ENCODE measurements around the gene LZIC. TPM values are rescaled to one million over a fixed set of nuclear protein-coding genes. Genes with fewer than 3 reads are reported as not detected.

Gene LZIC
- total and polyA plus RNA-seq, 2 of the 13 experiments (the other 11 are each of a cell fraction or from before 2014, with no cell fraction given): 25.2 to 71.8 TPM

DNA sequence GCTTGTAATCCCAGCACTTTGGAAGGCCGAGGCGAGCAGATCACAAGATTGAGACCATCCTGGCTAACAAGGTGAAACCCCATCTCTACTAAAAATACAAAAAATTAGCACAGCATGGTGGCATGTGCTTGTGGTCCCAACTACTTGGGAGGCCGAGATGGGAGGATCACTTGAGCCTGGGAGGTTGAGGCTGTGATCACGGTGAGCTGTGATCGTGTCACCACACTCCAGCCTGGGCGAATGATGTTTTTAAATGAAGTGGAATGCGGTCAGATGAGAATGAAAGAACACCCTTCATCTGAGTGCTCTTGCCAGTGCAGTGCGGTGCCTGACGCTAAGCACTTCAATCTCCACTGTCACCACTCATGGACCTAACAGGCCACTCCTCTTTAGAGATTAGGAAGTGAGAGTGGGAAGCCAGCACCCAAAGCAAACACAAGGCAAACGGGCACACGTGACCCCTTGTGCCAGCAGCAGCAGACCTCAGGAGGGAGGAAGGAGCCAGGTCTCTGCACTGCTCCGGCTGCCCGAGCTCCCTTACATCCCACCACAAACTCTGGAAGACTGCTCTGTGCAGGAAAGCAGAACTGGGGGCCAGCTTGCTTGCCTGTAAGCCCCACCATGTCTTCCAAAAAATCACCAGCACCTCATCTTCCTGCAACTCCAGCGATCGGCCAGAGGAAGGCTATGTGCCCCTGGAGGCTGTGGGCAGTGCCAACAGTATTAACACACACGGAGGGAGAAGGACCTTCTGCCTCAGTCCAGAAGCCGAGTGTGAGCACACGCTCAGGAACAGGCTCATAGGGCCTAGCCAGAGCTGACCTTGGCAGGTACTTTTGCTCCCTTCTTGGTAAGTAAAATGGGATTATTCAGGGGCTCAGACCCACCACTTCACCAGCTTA is 42.8 kb downstream of the LZIC start (continued):
- TF ChIP-seq KDM1A (CRISPR knock-in tag; IDR thresholded peaks at IDR 0.05): 0 out of 2 replicates have a peak, but pooled peaks have one; percentile 29
- no peak for TF ChIP-seq ZNF24 (IDR thresholded peaks at IDR 0.05)
- no peak for TF ChIP-seq ZNF766 (CRISPR knock-in tag; IDR thresholded peaks at IDR 0.05; ENCODE audit: borderline replicate concordance)
- no peak for TF ChIP-seq SP140L (CRISPR knock-in tag; IDR thresholded peaks at IDR 0.05; ENCODE audit: borderline replicate concordance)
- TF ChIP-seq ZNF253 (CRISPR knock-in tag; IDR thresholded peaks at IDR 0.05; ENCODE audit: borderline replicate concordance): no peak
- no peak for TF ChIP-seq ZSCAN25 (CRISPR knock-in tag; IDR thresholded peaks at IDR 0.05)
- no peak for TF ChIP-seq NR2C2 (CRISPR knock-in tag; IDR thresholded peaks at IDR 0.05; ENCODE audit: borderline replicate concordance)
- TF ChIP-seq, protein P1, sequence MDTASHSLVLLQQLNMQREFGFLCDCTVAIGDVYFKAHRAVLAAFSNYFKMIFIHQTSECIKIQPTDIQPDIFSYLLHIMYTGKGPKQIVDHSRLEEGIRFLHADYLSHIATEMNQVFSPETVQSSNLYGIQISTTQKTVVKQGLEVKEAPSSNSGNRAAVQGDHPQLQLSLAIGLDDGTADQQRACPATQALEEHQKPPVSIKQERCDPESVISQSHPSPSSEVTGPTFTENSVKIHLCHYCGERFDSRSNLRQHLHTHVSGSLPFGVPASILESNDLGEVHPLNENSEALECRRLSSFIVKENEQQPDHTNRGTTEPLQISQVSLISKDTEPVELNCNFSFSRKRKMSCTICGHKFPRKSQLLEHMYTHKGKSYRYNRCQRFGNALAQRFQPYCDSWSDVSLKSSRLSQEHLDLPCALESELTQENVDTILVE (CRISPR knock-in tag; IDR thresholded peaks at IDR 0.05): no peak
- TF ChIP-seq, protein P2, sequence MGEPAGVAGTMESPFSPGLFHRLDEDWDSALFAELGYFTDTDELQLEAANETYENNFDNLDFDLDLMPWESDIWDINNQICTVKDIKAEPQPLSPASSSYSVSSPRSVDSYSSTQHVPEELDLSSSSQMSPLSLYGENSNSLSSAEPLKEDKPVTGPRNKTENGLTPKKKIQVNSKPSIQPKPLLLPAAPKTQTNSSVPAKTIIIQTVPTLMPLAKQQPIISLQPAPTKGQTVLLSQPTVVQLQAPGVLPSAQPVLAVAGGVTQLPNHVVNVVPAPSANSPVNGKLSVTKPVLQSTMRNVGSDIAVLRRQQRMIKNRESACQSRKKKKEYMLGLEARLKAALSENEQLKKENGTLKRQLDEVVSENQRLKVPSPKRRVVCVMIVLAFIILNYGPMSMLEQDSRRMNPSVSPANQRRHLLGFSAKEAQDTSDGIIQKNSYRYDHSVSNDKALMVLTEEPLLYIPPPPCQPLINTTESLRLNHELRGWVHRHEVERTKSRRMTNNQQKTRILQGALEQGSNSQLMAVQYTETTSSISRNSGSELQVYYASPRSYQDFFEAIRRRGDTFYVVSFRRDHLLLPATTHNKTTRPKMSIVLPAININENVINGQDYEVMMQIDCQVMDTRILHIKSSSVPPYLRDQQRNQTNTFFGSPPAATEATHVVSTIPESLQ (CRISPR knock-in tag; conservative IDR thresholded peaks at IDR 0.05): no peak
- no peak for TF ChIP-seq ZNF577 (CRISPR knock-in tag; IDR thresholded peaks at IDR 0.05; ENCODE audit: borderline replicate concordance, low read depth)
- TF ChIP-seq TBX2 (CRISPR knock-in tag; IDR thresholded peaks at IDR 0.05; ENCODE audit: borderline replicate concordance): peak; percentile 62; the same call in 1 of the 2 replicates
- TF ChIP-seq SP1 (IDR thresholded peaks at IDR 0.05): no peak
- no peak for TF ChIP-seq SP1 (CRISPR knock-in tag; IDR thresholded peaks at IDR 0.05)
- TF ChIP-seq CAMTA2 (CRISPR knock-in tag; IDR thresholded peaks at IDR 0.05; ENCODE audit: borderline replicate concordance): no peak
- TF ChIP-seq ZFX (CRISPR knock-in tag; IDR thresholded peaks at IDR 0.05; ENCODE audit: low read depth): 0 out of 2 replicates have a peak, but pooled peaks have one; percentile 21
- TF ChIP-seq, protein P3, sequence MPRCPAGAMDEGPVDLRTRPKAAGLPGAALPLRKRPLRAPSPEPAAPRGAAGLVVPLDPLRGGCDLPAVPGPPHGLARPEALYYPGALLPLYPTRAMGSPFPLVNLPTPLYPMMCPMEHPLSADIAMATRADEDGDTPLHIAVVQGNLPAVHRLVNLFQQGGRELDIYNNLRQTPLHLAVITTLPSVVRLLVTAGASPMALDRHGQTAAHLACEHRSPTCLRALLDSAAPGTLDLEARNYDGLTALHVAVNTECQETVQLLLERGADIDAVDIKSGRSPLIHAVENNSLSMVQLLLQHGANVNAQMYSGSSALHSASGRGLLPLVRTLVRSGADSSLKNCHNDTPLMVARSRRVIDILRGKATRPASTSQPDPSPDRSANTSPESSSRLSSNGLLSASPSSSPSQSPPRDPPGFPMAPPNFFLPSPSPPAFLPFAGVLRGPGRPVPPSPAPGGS (CRISPR knock-in tag; IDR thresholded peaks at IDR 0.05): no peak
- no peak for TF ChIP-seq SALL2 (CRISPR knock-in tag; IDR thresholded peaks at IDR 0.05)
- TF ChIP-seq ZNF569 (CRISPR knock-in tag; IDR thresholded peaks at IDR 0.05; ENCODE audit: borderline replicate concordance): no peak
